Measurements from ENCODE around the gene MYO19. TPM values are rescaled to one million over a fixed set of nuclear protein-coding genes. Genes with fewer than 3 reads are reported as not detected.

The MYO19 gene
- total RNA-seq, 1 experiment from 2014 or later, result 144 TPM

DNA sequence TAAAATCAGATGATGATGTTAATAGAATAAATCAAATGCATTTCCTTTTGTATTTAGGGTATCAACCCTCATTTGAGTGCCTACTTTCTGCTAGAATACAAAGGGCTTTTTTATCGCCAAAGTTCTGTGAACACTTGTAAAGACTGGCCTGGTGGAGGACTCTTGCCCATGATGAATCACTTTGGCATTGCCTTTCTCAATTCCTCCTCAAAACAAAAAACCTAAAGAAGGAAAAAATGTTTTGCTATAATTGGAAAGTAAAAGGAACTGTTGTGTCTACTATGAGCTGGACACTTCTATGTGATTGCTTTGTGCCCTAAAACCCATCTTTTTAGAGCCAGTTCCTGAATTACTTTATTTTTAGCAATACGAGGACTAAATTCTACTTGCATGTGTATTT, 44.0 kb upstream of the MYO19 start:
- Histone ChIP-seq H3K27ac (ENCODE audit: insufficient read length, low read depth, low read length) (no peak overlapping the region), H3K4me1 (ENCODE audit: insufficient read depth, low read length) (no peaks in the 10 kb centered on the region), H3T11ph (ENCODE audit: low read length) (no peak overlapping the region), H3K9ac (ENCODE audit: extremely low read depth, insufficient read length, low read length) (no peak overlapping the region), H4K8ac (replicated peaks; ENCODE audit: insufficient read length, low read depth, low read length) (no peak overlapping the region), H3K18ac (ENCODE audit: insufficient read length, low read depth, low read length) (no peak overlapping the region), H4K20me1 (ENCODE audit: control insufficient read depth, insufficient read depth, insufficient read length) (no peaks in the 10 kb centered on the region), H3K23me2 (ENCODE audit: insufficient read length, low read depth, low read length, poor library complexity, severe bottlenecking) (no peaks in the 10 kb centered on the region), H3K14ac (ENCODE audit: insufficient read depth, low read length) (no peak overlapping the region), H4K5ac (ENCODE audit: insufficient read length, low read depth, low read length) (no peak overlapping the region), H2BK12ac (ENCODE audit: insufficient read length, low read depth, low read length) (no peak overlapping the region), H2BK20ac (ENCODE audit: low read depth, low read length, poor library complexity, severe bottlenecking) (no peak overlapping the region), H3K23ac (ENCODE audit: insufficient read length, low read depth, low read length) (no peak overlapping the region), H3K4me2 (ENCODE audit: insufficient read depth, insufficient read length, low read length) (no peak overlapping the region), H3K56ac (ENCODE audit: insufficient read length, low read depth, low read length) (no peak overlapping the region), H3K4ac (ENCODE audit: low read depth, low read length) (no peak overlapping the region), H3K79me2 (ENCODE audit: insufficient read depth, low read length) (no peaks in the 10 kb centered on the region), H3K79me1 (ENCODE audit: insufficient read depth, low read depth, low read length, poor library complexity, severe bottlenecking) (no peaks in the 10 kb centered on the region), H2BK15ac (ENCODE audit: low read depth, low read length) (no peak overlapping the region), H2AK5ac (ENCODE audit: insufficient read length, low read length) (no peak overlapping the region), H3K9me3 (ENCODE audit: control insufficient read depth, low read depth, low read length) (no peaks in the 10 kb centered on the region), H2AFZ (ENCODE audit: low read length) (no peak overlapping the region), H2BK5ac (ENCODE audit: insufficient read length, low read length) (no peak overlapping the region), H2BK120ac (ENCODE audit: low read depth, low read length, poor library complexity, severe bottlenecking) (no peak overlapping the region), H4K91ac (ENCODE audit: insufficient read length, low read depth, low read length) (no peak overlapping the region), H3K27me3 (ENCODE audit: insufficient read depth, low read length) (no peaks in the 10 kb centered on the region)
- DNase-seq, result no peak
- Mint-ChIP-seq H3K9me3 (no peaks in the 10 kb centered on the region), H3K4me3 (no peak overlapping the region), H3K36me3 (ENCODE audit: insufficient read depth in 1 of 3, low read depth in 3 of 3) (peaks cover 21 to 55% (median 38%) of the 10 kb centered on the region in 3 experiments; a peak in 6 of 7 replicates), H3K27ac (no peak overlapping the region), H3K27me3 (ENCODE audit: low read depth) (no peaks in the 10 kb centered on the region), H3K4me1 (no peaks in the 10 kb centered on the region)
- TF ChIP-seq, protein P1, sequence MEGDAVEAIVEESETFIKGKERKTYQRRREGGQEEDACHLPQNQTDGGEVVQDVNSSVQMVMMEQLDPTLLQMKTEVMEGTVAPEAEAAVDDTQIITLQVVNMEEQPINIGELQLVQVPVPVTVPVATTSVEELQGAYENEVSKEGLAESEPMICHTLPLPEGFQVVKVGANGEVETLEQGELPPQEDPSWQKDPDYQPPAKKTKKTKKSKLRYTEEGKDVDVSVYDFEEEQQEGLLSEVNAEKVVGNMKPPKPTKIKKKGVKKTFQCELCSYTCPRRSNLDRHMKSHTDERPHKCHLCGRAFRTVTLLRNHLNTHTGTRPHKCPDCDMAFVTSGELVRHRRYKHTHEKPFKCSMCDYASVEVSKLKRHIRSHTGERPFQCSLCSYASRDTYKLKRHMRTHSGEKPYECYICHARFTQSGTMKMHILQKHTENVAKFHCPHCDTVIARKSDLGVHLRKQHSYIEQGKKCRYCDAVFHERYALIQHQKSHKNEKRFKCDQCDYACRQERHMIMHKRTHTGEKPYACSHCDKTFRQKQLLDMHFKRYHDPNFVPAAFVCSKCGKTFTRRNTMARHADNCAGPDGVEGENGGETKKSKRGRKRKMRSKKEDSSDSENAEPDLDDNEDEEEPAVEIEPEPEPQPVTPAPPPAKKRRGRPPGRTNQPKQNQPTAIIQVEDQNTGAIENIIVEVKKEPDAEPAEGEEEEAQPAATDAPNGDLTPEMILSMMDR (conservative IDR thresholded peaks at IDR 0.05), result no peak
- no CpG with 5 or more reads among the region's 2 CpGs for WGBS (ENCODE audit: extremely low coverage, insufficient read length, low lambda C conversion rate)
